Natural killer cell (primary cell): ENCODE measurements around the gene STMP1. TPM values are rescaled to one million over a fixed set of nuclear protein-coding genes. Genes with fewer than 3 reads are reported as not detected.

ENCODE experiments used
- ATAC-seq, 3 donors: fragments of 150-1000 bp in 2 of 3; fragments of 200-7000 bp in 1 of 3; cut with Tn5 transposase; 1 replicate in 1 of 3; 2 replicates in 2 of 3; pipeline ENCODE4 v1.10.0; 2021; ENCODE audit warnings: mild to moderate bottlenecking in 2 of 3, moderate library complexity in 2 of 3
- DNase-seq, 2 donors: peaks; one replicate each; pipeline versions ENCODE4 v3.0.0 to v3.0.0-alpha.2; 2013 to 2021; ENCODE audit warnings: mixed read lengths in 1 of 2
- H3K27ac ChIP-seq: one replicate; pipeline ENCODE4 v1.5.1; 2013; ENCODE audit warnings: mild to moderate bottlenecking, low read length
- H3K27me3 ChIP-seq: one replicate; pipeline ENCODE4 v1.6.1; 2013; ENCODE audit warnings: low read length; ENCODE audit not compliant: control insufficient read depth, insufficient read depth
- H3K36me3 ChIP-seq: one replicate; pipeline ENCODE4 v1.6.1; 2013; ENCODE audit warnings: low read length; ENCODE audit not compliant: control insufficient read depth, insufficient read depth
- H3K4me1 ChIP-seq: one replicate; pipeline ENCODE4 v1.6.1; 2013; ENCODE audit warnings: low read length; ENCODE audit not compliant: control insufficient read depth, insufficient read depth
- H3K4me3 ChIP-seq: one replicate; pipeline ENCODE4 v1.5.1; 2013; ENCODE audit warnings: low read length
- H3K9me3 ChIP-seq: one replicate; pipeline ENCODE4 v1.6.1; 2013; ENCODE audit warnings: low read length; ENCODE audit not compliant: control insufficient read depth, insufficient read depth
- H3K27ac Mint-ChIP-seq, 2 donors: one replicate each; pipeline ENCODE4 v1.8.0; 2022; ENCODE audit warnings: mild to moderate bottlenecking in 2 of 2, mixed read lengths in 2 of 2, moderate library complexity in 1 of 2
- H3K27me3 Mint-ChIP-seq, 2 donors: one replicate each; pipeline ENCODE4 v1.8.0; 2022; ENCODE audit warnings: low read depth in 2 of 2, mixed read lengths in 2 of 2
- H3K36me3 Mint-ChIP-seq: one replicate; pipeline ENCODE4 v1.8.0; 2022; ENCODE audit warnings: mixed read lengths
- H3K4me1 Mint-ChIP-seq, 2 donors: one replicate each; pipeline ENCODE4 v1.8.0; 2022; ENCODE audit warnings: mixed read lengths in 2 of 2
- H3K4me3 Mint-ChIP-seq: one replicate; pipeline ENCODE4 v1.8.0; 2022; ENCODE audit warnings: mild to moderate bottlenecking, moderate library complexity, mixed read lengths
- H3K9me3 Mint-ChIP-seq, 2 donors: one replicate each; pipeline ENCODE4 v1.8.0; 2022; ENCODE audit warnings: mixed read lengths in 2 of 2
- CTCF ChIP-seq: fragments of 200-600 bp; IDR thresholded peaks from one replicate; pipeline ENCODE4 v1.8.0; 2022; ENCODE audit warnings: antibody characterized with exemption
- WGBS: methylation state at CpG from one replicate; pipeline ENCODE4 v1.1.7; 2013; ENCODE audit warnings: missing lambda C conversion rate; ENCODE audit not compliant: insufficient coverage; 5-methylcytosine and 5-hydroxymethylcytosine counted together
- intact Hi-C: fragments of 100-400 bp; cut with micrococcal nuclease; formaldehyde crosslinking; loops from one replicate; pipeline ENCODE4 v1.14.2; 2022
- total RNA-seq, 4 donors: library from RNA; stranded (reverse); fragments of 120-200 nt in 1 of 4; gene quantifications; one replicate each; pipeline versions ENCODE4 v1.2.3 to v1.2.4, GENCODE V29; 2013 to 2022

Gene STMP1
- total RNA-seq, 3 donors from 2014 or later (not counting 1 experiment from before 2014, with no cell fraction given): 19.4 to 25.8 (median 22.3) TPM

GRCh38 chr7:135721198-135721820 lies 59.0 kb downstream of the STMP1 start:
- H3K27me3 ChIP-seq: peaks cover 3% of the 10 kb centered on the region
- Mint-ChIP-seq H3K36me3 (no peaks in the 10 kb centered on the region), H3K27ac (no peak overlapping the region), H3K9me3 (no peaks in the 10 kb centered on the region), H3K4me3 (no peak overlapping the region), H3K4me1 (no peaks in the 10 kb centered on the region), H3K27me3 (peaks cover 12 to 13% of the 10 kb centered on the region in 2 donors)
- H3K9me3 ChIP-seq: no peaks in the 10 kb centered on the region
- intact Hi-C loops: no loop called here
- H3K27ac ChIP-seq: no peak overlapping the region
- no peak for TF ChIP-seq CTCF
- no peaks in the 10 kb centered on the region for H3K36me3 ChIP-seq
- ATAC-seq (no peak), DNase-seq (no peak)
- H3K4me3 ChIP-seq: no peak overlapping the region
- H3K4me1 ChIP-seq: no peaks in the 10 kb centered on the region
- WGBS: 95% methylated on average over 21 of the region's 21 CpGs

- no peaks in the 10 kb centered on the region for H3K4me1 Mint-ChIP-seq
- TF ChIP-seq CTCF: no peak
- H3K36me3 Mint-ChIP-seq: no peaks in the 10 kb centered on the region
- no peak overlapping the region for H3K4me3 Mint-ChIP-seq
- peaks cover 3% of the 10 kb centered on the region for H3K27me3 ChIP-seq
- no peak overlapping the region for H3K27ac ChIP-seq
- DNase-seq (no peak), ATAC-seq (no peak)
- intact Hi-C loops: no loop called here
- no peaks in the 10 kb centered on the region for H3K9me3 ChIP-seq
- no peaks in the 10 kb centered on the region for H3K4me1 ChIP-seq
- H3K36me3 ChIP-seq: no peaks in the 10 kb centered on the region
- no peak overlapping the region for H3K4me3 ChIP-seq
- peaks cover 12 to 13% of the 10 kb centered on the region in 2 donors for H3K27me3 Mint-ChIP-seq
- no peak overlapping the region for H3K27ac Mint-ChIP-seq
- H3K9me3 Mint-ChIP-seq: no peaks in the 10 kb centered on the region
- WGBS: 79% methylated on average over 7 of the region's 7 CpGs
These were observed 61.1 kb downstream of the STMP1 start for GRCh38 chr7:135723411-135723810.

Other genes starting within 250 kb of the STMP1 start
- gene CNOT4, start 152.4 kb upstream of the STMP1 start, total RNA-seq: 10 to 100 TPM; 40.6 to 47.1 (median 40.7) TPM
- gene NUP205, start 104.6 kb upstream of the STMP1 start, total RNA-seq: 10 to 100 TPM; 45.6 to 55.1 (median 53.7) TPM
- gene SLC13A4, start 65.7 kb downstream of the STMP1 start, total RNA-seq: not detected
- gene FAM180A, start 86.3 kb downstream of the STMP1 start, total RNA-seq: not detected